Measurements from ENCODE around the gene IL10RA.
A peak's percentile ranks its signal among the peaks of the same experiment; 100 is the strongest.
"Not testable (repeated sequence)": the region's sequence is repeated elsewhere in the genome, so short reads cannot be mapped to it uniquely, and the experiment has no call there.

The IL10RA gene

DNA sequence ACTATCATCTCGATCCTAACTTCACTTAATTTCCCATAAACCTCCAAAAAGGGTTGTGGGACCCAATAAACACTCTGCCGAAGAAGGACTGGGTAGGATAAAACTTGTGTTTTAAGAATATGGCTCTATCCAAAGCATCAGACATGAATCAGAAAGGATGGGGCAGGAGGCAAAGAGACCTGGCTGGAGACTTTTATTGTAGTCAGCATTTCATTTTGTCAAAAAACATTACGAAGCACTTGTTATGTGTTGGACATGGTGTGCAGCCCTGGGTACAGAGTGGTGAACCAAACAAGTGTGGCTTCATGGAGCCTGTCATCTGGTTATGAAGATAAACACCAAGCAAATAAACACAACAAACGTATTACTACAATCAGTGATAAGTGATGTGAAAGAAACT lies 17.3 kb downstream of the IL10RA start:
- H3K36me3 Mint-ChIP-seq (ENCODE audit: low read depth): peaks cover 62% of the 10 kb centered on the region

DNA sequence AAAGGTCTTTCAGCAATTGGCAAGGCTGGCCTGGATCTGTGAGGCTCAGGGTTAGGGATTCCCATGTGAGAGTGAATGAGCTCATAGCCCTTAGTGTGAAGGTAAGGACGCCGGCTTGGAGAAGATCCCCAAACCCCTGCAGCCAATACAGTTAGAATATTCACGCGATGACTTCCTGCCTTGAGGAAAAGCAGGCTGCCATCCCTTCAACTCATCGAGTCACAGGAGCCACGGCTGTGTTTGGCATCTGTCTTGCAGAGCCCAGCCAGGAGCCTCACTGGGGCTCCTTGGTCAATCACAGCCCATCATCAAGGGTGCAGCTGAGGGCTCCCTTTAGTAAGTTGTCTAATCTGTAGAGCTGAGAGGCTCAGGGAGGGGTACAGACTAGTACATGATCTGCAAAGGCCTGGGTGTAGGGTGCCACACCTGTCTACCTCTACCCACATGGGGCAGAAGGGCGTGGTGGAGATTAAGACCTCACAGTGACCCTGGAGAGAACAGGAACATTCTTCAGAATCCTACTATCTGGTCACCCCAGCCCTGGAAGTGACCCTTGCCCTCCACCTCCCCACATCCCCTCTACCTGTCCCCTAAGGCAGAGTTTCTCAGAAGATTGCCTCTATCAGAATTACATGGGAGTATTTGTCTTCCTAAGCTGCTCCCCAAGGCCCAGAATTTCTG lies 18.5 kb downstream of the IL10RA start:
- Mint-ChIP-seq H3K4me3 (peak overlapping the region; percentile 12), H3K27me3 (ENCODE audit: low read depth) (no peaks in the 10 kb centered on the region), H3K27ac (peak overlapping the region; percentile 99), H3K36me3 (ENCODE audit: low read depth) (peaks cover 51% of the 10 kb centered on the region), H3K9me3 (peaks cover 14% of the 10 kb centered on the region), H3K4me1 (ENCODE audit: low read depth) (peaks cover 90% of the 10 kb centered on the region)

More for the DNA sequence above, 17.3 kb downstream of the IL10RA start:
- Mint-ChIP-seq H3K4me1 (ENCODE audit: low read depth) (peaks cover 88% of the 10 kb centered on the region), H3K27me3 (ENCODE audit: low read depth) (no peaks in the 10 kb centered on the region), H3K9me3 (peaks cover 14% of the 10 kb centered on the region), H3K27ac (peak overlapping the region; percentile 99), H3K4me3 (peak overlapping the region; percentile 78)

DNA sequence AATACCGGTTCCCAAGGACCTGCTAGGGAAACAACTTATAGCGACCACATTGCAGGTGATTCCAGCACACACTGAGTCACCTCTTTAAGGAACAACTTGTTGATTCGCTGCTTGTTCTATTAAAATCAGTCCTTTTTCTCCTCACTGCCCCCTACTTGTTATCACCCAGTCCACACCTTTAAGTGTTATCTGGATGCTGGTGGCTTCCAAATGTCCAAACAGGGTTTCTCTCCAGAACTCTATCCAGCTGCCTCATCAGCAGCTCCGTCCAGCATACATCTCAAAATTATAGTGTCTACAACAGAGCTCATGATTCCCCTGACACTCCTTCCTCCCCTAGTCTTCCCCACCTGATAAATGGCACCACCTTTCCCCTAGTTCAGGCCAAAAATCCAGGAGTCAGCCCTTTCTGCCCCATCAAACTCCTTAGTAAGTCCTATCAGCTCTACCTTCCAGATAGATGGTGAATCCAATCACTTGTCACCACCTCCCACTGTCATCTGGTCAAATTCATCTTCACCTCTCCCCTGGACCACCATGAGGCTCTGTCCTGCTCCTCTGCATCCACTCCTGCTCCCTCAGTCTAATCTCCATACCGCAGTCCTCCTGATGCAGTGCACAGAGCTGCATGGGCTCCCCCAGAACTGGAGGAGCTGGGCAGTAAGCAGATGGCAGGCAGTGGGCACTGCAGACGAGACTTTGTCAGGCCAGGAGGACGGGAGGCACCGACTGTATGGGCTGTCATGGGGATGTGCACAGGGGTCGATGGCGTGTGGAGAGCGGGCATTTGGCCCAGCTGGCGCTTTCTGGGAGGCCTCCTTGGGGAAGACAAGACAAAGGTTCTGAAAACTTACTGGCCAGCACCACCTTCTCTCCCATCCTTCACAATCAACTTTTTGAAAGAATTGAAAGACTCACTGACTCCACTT lies 19.3 kb downstream of the IL10RA start:
- Mint-ChIP-seq H3K27me3 (ENCODE audit: low read depth) (no peaks in the 10 kb centered on the region), H3K27ac (peak overlapping the region; percentile 82), H3K36me3 (ENCODE audit: low read depth) (peaks cover 43% of the 10 kb centered on the region), H3K4me1 (ENCODE audit: low read depth) (peaks cover 90% of the 10 kb centered on the region), H3K4me3 (no peak overlapping the region), H3K9me3 (peaks cover 14% of the 10 kb centered on the region)

DNA sequence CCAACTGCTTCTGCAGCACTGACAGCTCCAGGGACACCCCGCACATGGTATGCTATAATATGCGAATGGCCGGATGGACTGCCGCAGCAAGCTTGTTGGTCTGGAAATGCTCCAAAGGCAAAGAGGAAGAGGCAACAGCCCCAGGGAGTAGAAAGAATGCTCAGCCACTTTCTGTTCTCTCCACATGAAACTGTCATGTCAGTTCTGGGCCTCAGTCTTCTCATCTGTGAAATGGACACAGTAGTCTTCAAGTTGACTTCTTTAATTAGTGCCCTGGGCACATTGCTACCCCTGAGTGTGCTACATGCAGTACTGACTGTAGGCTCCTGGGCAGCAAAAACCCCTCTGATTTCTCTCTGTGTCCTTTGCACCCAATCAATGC lies 19.9 kb downstream of the IL10RA start:
- Mint-ChIP-seq H3K27me3 (ENCODE audit: low read depth) (no peaks in the 10 kb centered on the region), H3K27ac (peak overlapping the region; percentile 82), H3K36me3 (ENCODE audit: low read depth) (peaks cover 40% of the 10 kb centered on the region), H3K4me1 (ENCODE audit: low read depth) (peaks cover 90% of the 10 kb centered on the region), H3K9me3 (peaks cover 14% of the 10 kb centered on the region), H3K4me3 (no peak overlapping the region)

DNA sequence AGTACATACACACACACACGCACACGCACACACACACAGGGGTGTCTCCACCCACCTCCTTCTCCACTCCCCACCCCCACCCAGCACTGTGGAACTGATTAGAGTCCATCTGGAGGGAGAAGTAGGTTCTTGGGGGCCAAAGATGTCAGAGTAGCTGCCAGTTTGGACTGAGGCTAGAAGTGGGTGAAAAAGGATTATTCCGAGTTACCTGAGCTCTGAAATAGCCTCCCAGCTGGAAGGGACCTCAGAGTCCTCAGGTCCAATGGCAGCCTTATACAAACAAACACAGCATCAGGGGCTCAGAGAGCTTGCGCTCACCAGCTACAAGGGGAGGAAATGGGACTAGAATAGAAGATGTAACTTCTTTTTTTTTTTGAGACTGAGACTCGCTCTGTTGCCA lies 20.8 kb downstream of the IL10RA start:
- peaks cover 88% of the 10 kb centered on the region for H3K4me1 Mint-ChIP-seq (ENCODE audit: low read depth)
- H3K27ac Mint-ChIP-seq: peak overlapping the region; percentile 90
- H3K27me3 Mint-ChIP-seq (ENCODE audit: low read depth): no peaks in the 10 kb centered on the region
- peaks cover 34% of the 10 kb centered on the region for H3K36me3 Mint-ChIP-seq (ENCODE audit: low read depth)
- peak overlapping the region; percentile 60 for H3K4me3 Mint-ChIP-seq
- H3K9me3 Mint-ChIP-seq: peaks cover 14% of the 10 kb centered on the region

DNA sequence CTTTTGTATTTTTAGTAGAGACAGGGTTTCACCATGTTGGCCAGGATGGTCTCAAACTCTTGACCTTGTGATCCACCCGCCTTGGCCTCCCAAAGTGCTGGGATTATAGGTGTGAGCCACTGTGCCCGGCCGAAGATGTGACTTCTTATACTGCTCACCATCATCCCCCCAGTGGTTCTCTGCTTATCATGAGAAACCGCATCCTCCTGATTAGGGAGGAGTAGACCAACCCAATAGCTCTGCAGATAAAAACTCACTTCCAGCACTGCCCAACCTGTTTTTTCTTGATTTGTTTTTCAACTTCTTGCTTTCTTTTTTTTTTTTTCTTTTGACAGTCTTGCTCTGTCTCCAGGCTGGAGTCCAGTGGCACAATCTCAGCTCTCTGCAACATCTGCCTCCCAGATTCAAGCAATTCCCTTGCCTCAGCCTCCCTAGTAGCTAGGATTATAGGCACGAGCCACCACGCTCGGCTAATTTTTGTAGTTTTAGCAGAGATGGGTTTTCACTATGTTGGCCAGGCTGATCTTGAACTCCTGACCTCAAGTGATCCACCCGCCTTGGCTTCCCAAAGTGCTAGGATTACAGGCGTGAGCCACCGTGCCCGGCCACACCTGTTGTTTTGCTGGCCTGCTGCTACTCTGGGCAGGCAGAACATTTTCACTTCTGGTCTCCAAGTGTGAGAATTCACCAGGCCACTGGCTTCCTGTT lies 21.5 kb downstream of the IL10RA start:
- Mint-ChIP-seq H3K4me1 (ENCODE audit: low read depth) (peaks cover 87% of the 10 kb centered on the region), H3K4me3 (peak overlapping the region; percentile 60), H3K9me3 (peaks cover 14% of the 10 kb centered on the region), H3K27ac (peak overlapping the region; percentile 90), H3K36me3 (ENCODE audit: low read depth) (peaks cover 31% of the 10 kb centered on the region)
- H3K27me3 Mint-ChIP-seq (ENCODE audit: low read depth): not testable (repeated sequence)

DNA sequence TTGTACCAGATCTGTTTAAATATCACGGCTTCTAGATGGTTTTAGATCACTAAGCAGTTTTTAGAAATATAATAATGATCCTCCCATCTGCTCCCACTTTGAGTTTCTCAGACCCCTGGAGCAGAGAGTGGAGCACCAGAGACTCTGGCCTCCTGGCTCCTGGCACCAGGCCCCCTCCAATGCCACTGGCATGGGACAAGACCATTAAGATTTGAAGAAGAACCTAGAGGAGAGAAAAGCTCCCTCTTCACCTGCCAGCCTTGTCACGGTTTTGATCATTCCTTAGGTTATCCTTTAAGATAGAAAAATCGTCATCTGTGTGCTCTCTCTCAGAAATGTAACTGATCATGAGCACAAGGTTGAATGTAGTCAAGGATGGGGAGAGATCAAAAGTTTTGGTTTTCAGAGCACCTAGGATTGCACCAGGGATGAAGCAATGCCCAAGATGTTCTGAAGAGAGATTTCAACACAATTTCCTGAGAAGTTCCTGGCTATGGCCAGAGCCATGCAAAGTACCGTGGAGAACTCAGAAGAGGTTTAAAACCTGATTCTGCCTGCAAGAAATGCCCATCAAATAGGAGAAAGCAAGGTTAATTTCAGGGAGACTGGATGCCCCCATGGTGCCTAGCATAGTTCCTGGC lies 22.2 kb downstream of the IL10RA start:
- Mint-ChIP-seq H3K36me3 (ENCODE audit: low read depth) (peaks cover 28% of the 10 kb centered on the region), H3K9me3 (peaks cover 11% of the 10 kb centered on the region), H3K4me1 (ENCODE audit: low read depth) (peaks cover 80% of the 10 kb centered on the region), H3K27me3 (ENCODE audit: low read depth) (no peaks in the 10 kb centered on the region), H3K27ac (peak overlapping the region; percentile 90), H3K4me3 (peak overlapping the region; percentile 60)

DNA sequence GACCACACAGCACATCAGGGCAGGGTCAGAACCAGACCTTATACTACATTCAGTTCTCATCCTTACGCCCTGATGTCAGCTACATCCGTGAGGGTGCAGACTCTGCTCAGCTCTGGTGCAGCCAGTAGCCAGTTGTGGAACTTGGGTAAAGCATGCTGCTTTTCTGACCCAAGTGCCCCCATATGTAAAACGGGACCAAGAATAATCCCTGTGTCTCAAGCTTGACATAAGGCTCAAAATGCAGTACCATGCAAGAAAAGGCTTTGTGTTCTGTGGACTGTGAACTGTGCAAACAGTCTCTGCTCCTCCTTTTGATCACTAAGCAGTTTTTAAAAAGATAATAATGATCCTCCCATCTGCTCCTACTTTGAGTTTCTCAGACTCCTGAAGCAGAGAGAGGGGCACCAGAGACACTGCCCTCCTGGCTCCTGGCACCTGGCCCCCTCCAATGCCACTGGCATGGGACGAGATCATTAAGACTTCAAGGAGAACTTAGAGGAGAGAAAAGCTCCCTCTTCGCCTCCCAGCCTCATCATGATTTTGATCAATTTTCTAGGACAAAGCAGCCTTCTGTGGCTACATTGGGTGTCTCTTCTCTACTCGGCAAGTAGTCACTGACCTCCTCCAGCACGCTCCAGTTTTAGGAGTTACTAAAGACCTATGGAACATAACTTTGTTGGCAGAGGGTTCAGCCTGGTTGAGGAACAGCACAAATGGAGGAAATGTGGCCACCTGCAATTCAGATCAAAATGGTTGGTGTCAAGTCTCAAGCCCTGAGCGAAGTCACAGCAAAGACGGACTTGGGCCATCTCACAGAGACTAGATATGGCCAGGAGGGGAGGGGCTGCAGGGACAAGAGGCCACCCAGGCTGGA lies 23.9 kb downstream of the IL10RA start:
- Mint-ChIP-seq H3K27ac (peak overlapping the region; percentile 60), H3K36me3 (ENCODE audit: low read depth) (peaks cover 23% of the 10 kb centered on the region), H3K27me3 (ENCODE audit: low read depth) (no peaks in the 10 kb centered on the region), H3K4me3 (no peak overlapping the region), H3K4me1 (ENCODE audit: low read depth) (peaks cover 74% of the 10 kb centered on the region), H3K9me3 (peaks cover 10% of the 10 kb centered on the region)

DNA sequence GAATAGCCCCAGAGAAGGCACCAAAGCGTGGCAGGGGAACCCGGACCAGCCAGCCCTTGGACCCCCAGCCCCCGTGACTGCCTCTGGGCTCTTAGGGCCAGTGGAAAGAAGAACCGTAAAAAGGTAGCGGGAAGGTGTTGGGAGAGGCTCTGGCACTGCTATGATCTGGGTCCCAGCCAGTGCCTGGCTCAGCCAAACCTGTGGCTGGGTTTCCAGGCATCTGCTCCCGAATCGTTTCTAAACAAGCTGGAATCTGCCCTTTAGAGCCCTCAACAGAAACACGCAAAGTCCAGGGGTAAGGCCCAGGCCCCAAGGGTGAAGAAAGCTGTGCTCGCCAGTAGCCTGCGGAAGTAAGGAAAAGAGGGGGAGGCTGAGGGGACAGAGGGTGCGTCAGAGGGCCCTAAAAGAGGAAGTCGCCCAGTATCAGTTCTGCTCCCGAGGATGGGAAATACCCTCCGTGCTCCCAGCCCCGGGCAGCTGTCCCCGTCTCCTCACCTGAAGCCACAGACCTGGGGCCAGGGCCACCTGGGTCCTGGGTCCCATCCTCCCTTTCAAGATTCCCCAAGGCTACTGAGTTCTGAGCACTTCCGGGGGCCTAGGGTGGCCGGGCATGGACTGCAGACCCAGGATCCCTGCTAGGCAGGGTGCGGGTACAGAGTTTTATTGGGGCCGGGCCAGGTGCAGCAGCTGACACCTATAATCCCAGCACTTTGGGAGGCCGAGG lies 24.7 kb downstream of the IL10RA start:
- no peak overlapping the region for H3K4me3 Mint-ChIP-seq
- no peak overlapping the region for H3K27ac Mint-ChIP-seq
- H3K9me3 Mint-ChIP-seq: peaks cover 15% of the 10 kb centered on the region
- peaks cover 19% of the 10 kb centered on the region for H3K36me3 Mint-ChIP-seq (ENCODE audit: low read depth)
- peaks cover 74% of the 10 kb centered on the region for H3K4me1 Mint-ChIP-seq (ENCODE audit: low read depth)
- no peaks in the 10 kb centered on the region for H3K27me3 Mint-ChIP-seq (ENCODE audit: low read depth)

DNA sequence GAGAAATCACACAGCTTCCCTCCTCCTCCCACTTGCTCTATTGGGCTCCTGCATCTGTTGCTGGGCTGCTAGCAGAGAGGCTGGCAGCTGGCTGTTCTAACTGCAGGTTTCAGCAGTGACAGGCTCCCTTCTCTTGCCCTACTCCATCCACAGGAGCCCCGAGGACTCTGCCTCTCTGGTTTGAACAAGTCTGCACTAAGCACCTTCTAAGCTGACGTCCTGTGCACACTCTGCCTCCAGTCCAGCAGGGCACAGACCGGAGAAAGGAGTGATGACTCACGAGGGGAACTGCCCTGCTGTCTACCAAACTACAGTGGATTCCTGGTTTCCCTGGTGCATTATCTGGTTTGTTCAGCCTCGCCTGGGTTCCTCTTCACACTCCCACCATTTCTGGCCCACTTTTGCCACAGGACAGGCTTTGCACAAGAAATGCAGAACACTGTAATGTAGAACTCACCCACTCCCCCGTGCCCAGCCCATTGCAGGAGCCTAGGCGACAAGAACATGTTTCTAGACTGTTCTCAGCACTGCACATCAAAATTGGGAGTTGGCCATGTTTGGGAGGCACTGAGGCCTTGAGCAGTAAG lies 26.0 kb downstream of the IL10RA start:
- H3K27ac Mint-ChIP-seq: peak overlapping the region; percentile 67
- peaks cover 27% of the 10 kb centered on the region for H3K36me3 Mint-ChIP-seq (ENCODE audit: low read depth)
- peaks cover 69% of the 10 kb centered on the region for H3K4me1 Mint-ChIP-seq (ENCODE audit: low read depth)
- H3K4me3 Mint-ChIP-seq: peak overlapping the region; percentile 39
- no peaks in the 10 kb centered on the region for H3K27me3 Mint-ChIP-seq (ENCODE audit: low read depth)
- peaks cover 28% of the 10 kb centered on the region for H3K9me3 Mint-ChIP-seq

DNA sequence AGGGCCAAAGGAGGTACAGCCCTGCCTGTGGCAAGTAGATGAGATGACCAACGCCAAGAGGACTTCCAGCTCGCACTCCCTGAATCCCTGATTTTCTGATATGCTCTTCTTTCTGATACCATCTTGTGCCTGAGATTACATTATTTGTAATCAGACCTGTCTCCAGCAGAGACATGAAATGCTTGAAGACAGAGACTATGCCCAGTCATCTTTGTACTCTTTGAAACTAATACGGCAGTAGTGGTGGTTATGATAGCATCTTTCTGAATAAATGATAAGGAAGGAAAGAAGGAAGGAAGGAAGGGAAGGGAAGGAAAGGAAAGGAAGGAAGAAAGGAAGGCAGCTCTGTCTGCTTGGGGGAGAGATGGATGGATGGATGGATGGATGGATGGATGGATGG lies 27.8 kb downstream of the IL10RA start:
- H3K4me3 Mint-ChIP-seq: no peak overlapping the region
- peaks cover 44% of the 10 kb centered on the region for H3K9me3 Mint-ChIP-seq
- peaks cover 32% of the 10 kb centered on the region for H3K36me3 Mint-ChIP-seq (ENCODE audit: low read depth)
- H3K27me3 Mint-ChIP-seq (ENCODE audit: low read depth): no peaks in the 10 kb centered on the region
- peaks cover 51% of the 10 kb centered on the region for H3K4me1 Mint-ChIP-seq (ENCODE audit: low read depth)
- H3K27ac Mint-ChIP-seq: no peak overlapping the region

DNA sequence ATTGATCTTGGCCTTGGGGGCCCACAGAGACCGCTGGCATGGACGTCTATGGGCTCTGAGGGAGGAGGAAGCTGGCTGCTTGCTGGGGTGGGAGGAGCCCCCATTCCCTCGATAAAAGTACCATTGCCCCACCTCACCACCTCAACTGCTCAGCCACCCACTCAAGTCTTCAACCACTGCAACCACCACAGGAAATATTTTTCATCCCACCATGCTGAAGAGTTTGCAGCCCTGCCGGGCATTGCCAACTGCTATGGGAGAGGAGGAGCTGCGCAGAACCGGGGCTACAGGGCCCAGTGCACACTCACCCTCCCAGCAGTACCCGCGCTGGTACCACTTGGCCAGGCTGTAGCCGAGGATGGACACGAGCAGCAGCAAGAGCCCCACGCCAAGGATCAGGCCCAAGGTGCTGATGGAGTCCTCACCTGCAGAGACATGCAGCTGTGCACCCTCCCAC lies 29.2 kb downstream of the IL10RA start:
- peaks cover 39% of the 10 kb centered on the region for H3K4me1 Mint-ChIP-seq (ENCODE audit: low read depth)
- H3K27me3 Mint-ChIP-seq (ENCODE audit: low read depth): no peaks in the 10 kb centered on the region
- H3K4me3 Mint-ChIP-seq: peak overlapping the region; percentile 38
- peak overlapping the region; percentile 67 for H3K27ac Mint-ChIP-seq
- H3K9me3 Mint-ChIP-seq: peaks cover 56% of the 10 kb centered on the region
- peaks cover 40% of the 10 kb centered on the region for H3K36me3 Mint-ChIP-seq (ENCODE audit: low read depth)

Data from T-helper 1 cell treated with Interleukin-12 subunit alpha and Interleukin-12 subunit beta and Interleukin-4 antibody, amounts not matched to agents 30 μg/mL and 1 μg/mL, for 36 hours (primary cell).